Myocyte (in vitro differentiated cells): ENCODE data around the gene WNK2. TPM values are rescaled to one million over a fixed set of nuclear protein-coding genes. Genes with fewer than 3 reads are reported as not detected.
"Not testable (repeated sequence)": the region's sequence is repeated elsewhere in the genome, so short reads cannot be mapped to it uniquely, and the experiment has no call there.

Source experiments
- DNase-seq: peaks from one replicate; pipeline ENCODE4 v3.0.0-alpha.2; 2012; ENCODE audit warnings: low read depth
- total RNA-seq: library from RNA; depleted of rRNA; stranded (reverse); fragments of >200 nt; gene quantifications from 2 replicates; pipeline ENCODE4 v1.2.3, GENCODE V29; 2014

The WNK2 gene
- total RNA-seq, 1 donor from 2014 or later = not detected

DNA sequence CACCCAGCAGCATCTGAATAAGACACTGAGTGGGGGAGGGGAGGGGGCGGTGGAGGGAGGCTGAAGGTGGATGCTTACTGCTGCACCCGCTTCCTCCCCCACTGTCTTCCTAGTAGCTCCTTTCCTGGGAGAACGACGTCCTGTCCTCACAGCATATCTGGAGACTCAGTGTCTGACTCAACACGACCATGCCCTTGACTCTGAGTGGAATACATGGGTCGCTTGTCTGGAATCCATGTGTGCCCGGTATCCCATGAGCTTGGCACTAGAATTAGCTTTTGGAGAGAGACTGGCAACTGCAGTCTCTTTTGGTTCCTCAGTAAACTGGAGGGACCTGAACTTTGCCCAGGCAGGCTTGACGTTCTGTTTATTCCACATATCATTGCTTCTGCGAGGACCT lies 142.1 kb downstream of the WNK2 start:
- no peak for DNase-seq

GRCh38 chr9:93326654-93327053 lies 142.7 kb downstream of the WNK2 start:
- no peak for DNase-seq

DNA sequence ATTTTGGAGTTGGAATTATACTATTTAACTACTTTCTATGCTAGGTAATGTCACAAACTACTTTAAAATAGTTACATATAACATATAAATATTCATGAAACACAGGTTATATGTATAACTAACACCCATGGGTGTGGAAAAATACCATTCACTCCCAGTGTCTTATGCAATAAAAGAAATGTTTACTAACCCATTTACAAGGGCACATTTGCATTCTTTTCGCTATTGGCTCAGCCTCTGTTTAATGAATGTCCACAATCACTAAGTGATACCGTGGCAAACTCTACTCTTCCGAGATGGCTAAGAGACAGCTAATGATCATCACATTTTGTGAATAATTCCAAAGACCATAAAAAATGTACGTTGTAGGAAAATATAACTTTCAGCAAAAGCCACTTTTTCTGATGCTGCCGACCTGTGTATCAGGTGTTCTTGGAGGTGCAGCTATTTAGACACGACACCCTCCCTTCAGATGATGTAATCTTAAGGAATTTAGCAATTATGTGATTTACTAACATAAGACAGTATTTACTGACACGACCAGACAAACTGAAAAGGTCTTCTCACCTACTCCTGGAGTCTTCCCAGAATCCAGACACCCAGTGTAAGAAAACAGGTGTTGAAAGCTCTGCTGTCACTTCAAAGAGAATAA lies 145.8 kb downstream of the WNK2 start:
- DNase-seq = no peak

DNA sequence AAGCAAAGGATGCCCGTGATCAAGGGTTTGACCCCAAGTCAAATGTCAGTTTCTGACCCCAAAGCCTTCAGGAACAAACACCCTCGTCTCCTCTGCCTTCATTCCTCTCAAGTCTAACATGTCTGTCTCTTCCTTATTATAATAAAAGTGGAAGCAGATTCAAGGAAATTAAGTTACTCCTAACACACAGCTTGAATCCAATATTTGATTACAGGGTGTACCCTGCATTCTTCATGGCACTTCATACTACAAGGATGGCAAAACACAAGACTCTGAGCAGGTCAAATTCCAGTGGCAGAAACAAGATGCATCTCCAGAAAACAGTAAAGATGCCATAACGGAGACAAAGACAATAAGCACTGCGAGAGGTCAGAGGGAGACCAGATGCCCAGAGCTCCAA lies 148.4 kb downstream of the WNK2 start:
- no peak for DNase-seq

DNA sequence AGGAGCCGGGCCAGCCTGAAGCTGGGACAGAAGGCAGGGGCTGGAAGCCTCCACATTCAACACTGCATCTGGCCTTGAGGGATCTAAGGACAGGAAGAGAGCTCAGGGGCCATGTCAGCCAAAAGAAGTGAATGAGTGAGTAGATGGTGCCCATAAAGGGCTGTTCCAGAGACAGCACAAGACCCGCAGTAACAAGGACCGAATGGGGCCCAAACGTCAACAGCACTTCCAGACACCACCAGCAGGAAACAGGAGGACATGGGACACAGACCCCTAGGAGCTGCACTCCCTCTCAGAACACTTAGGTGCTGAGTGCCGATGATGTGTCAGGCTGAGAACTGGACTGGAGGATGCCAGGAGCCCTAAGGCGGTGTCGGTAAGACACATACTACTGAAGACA lies 152.8 kb downstream of the WNK2 start:
- DNase-seq = no peak

GRCh38 chr9:93338196-93338595 lies 154.3 kb downstream of the WNK2 start:
- DNase-seq = not testable (repeated sequence)

- no peak for DNase-seq
These were observed 156.2 kb downstream of the WNK2 start for GRCh38 chr9:93340091-93340490.

- DNase-seq = not testable (repeated sequence)
These were observed 157.9 kb downstream of the WNK2 start for GRCh38 chr9:93341820-93342219.

DNA sequence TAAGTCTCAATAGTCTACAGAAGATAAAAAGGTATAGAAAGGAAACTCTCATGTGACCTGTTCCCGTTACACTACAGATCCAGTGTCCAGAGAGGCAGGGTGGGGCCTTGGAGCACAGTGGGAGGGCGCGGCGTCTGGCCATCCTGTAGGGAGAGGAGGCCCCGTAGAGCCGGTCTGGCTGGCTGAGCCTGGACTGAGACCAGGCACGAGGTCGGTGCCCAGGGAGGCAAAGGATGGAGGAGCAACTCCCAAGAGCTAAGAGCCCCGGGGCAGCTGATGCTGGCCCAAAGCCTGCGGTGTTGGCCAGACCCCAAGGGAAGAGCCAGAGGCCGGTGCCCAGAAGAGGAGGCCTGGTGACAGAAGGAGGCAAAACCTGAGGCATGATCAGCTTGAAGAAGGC lies 158.5 kb downstream of the WNK2 start:
- DNase-seq = not testable (repeated sequence)

DNA sequence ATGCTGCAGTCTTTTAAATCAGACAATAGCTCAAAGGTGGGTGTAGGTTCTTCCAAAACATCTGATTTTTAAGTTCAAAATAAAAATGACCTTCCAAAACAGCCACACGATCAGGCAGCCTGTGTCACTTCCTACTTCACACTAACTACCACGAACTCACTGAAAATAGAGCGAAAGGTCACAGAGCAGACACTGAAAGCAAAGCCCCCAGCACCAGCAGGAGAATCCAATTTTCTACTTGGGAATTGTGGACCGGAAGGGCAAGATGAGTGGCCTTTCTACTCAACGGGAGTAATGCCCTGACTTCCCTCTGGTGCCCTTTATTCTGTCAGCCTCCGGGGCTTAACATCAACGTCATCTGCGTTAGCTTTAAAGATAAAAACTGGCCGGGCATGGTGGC lies 159.7 kb downstream of the WNK2 start:
- no peak for DNase-seq

GRCh38 chr9:93345643-93346230 lies 161.8 kb downstream of the WNK2 start:
- DNase-seq = no peak

DNA sequence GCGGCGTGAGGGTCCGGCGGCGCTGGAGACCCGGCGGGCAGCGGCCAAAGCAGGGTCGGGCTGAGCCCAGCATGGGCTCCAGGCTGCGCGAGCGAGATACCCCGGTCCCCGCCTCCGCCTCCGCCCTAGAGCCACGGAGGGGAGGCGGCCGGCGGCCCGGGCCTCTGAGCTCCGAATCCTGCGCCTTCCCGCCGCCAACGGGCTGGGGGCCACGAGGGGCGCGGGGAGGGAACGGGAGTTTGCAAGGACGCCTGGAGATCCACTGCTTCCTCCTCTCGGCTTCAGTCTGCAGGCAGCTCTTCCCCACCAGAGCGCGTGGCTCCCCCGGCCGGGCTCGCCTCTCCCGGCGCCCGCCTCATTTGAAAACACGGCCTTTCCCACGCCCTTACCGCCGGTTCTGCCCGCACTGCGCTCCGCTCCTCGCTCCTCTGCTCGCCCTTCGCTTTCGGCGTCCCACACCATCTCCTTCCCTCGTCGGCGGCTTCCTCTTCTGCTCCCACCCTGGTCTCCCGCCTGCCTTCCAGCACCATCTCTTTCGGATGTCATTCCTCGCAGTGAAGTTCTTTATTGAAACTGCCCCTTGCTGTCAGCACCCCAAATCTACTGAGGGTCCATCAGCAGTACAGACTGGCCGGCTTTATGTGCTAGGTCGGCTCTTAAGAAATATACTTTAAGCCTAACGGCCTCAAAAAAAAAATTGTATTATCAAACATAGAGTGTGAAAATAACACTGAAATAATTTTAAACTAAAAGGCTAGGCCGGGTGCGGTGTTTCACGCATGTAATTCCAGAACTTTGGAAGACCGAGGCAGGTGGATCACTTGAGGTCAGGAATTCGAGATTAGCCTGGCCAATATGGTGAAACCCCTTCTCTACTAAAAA lies 162.5 kb downstream of the WNK2 start:
- DNase-seq = no peak

DNA sequence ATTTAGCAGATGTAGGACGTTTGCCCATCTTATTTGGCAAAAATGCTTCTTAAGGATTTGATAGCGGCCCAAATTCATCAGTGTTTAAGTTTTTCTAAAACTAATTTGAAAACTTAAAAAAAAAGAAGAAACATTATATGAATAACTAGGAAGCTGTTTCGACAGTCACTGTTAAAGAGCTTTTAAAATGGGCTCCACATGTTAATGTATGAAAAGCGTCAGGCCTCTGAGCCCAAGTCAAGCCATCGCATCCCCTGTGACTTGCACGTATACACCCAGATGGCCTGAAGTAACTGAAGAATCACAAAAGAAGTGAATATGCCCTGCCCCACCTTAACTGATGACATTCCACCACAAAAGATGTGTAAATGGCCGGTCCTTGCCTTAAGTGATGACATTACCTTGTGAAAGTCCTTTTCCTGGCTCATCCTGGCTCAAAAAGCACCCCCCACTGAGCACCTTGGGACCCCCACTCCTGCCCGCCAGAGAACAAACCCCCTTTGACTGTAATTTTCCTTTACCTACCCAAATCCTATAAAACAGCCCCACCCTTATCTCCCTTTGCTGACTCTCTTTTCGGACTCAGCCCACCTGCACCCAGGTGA lies 163.5 kb downstream of the WNK2 start:
- DNase-seq = not testable (repeated sequence)

DNA sequence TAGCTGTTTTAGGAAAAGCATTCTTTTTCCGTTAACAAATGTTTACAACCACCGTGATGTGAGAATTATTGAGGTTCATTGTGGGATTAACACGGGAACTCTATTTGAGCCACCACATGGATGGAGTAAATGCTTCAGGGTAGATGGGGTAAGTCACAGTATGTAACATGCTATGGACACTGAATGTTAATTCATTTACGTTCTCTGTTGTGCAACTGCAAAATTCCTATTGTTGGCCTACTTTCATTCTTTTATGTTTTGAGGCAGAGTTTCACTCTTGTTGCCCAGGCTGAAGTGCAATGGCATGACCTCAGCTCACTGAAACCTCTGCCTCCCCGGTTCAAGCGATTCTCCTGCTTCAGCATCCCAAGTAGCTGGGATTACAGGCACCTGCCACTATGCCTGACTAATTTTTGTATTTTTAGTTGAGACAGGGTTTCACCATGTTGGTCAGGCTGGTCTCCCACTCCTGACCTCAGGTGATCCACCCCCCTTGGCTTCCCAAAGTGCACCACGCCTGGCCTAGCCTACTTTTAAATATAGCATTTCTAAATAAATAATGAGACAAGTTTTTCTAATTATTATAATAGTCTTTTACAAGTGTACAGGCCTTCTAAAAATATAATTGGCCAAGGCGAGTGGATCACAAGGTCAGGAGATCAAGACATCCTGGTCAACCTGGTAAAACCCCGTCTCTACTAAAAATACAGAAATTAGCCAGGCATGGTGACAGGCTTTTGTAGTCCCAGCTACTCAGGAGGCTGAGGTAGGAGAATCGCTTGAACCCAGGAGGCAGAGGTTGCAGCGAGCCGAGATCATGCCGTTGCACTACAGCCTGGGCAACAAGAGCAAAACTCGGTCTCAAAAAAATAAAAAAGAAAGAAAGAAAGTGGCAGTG lies 169.7 kb downstream of the WNK2 start:
- peak; percentile 20 for DNase-seq

DNA sequence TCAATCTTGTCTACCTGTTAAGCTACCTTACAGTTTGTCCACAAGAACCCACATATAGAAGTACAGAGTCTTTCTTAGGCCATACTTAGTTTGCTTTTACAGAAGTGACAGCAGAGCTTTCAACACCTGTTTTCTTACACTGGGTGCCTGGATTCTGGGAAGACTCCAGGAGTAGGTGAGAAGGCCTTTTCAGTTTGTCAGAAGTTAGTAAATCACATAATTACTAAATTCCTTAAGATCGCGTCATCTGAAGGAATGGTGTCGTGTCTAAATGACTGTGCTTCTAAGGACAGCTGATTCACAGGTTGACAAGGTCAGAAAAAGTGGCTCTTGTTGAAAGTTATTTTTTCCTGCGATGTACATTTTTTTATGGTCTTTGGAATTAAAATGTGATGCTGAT lies 170.5 kb downstream of the WNK2 start:
- DNase-seq = peak; percentile 2

DNA sequence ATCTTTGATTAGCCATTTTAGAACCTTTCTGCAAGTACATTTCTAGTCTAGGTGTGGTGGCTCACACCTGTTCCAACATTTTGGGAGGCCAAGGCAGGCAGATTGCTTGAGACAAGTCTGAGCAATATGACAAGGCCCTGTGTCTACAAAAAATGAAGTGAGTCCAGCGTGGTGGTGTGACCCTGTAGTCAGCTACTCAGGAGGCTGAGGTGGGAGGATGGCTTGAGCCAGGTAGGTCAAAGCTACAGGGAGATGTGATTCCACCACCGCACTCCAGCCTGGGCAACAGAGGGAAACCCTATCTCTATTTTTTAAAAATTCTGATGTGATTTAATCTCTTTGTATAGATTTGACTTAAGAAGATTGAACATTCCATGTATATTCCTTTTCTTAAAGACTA lies 171.9 kb downstream of the WNK2 start:
- no peak for DNase-seq

- no peak for DNase-seq
These were observed 173.7 kb downstream of the WNK2 start for GRCh38 chr9:93357649-93358048.

- DNase-seq = not testable (repeated sequence)
These were observed 176.0 kb downstream of the WNK2 start for GRCh38 chr9:93359907-93360306.

DNA sequence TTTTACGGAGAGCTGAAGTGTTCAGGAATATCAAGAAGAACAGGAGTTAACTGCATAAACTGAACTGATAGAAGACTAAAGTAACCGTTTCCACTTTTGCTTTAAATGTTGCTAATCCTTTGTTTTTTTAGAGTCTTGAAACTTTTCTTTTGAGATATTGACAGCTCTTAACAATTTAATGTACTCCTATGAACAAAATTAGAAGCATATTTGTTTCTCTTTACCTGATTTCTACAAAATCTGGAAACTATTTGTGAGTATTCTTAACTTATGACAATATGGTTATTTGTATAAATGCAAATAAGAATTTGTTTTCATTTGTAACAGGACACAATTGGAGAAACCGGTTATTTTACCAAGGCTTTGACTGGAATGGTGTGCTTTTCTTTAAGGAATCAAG lies 178.1 kb downstream of the WNK2 start:
- no peak for DNase-seq

GRCh38 chr9:93364734-93365426 lies 180.9 kb downstream of the WNK2 start:
- no peak for DNase-seq
